HG03064 (cell line): ENCODE results near the gene IFI27L1.
A peak's percentile ranks its signal among the peaks of the same experiment; 100 is the strongest.

Experiments
- ATAC-seq: cut with Tn5 transposase; IDR thresholded peaks from one replicate; pipeline ENCODE4 v1.9.1; 2021; ENCODE audit warnings: low read depth; ENCODE audit not compliant: unreplicated experiment

The IFI27L1 gene

GRCh38 chr14:94128216-94128839 is 47.2 kb downstream of the IFI27L1 start:
- ATAC-seq: no peak

- peak; percentile 92 for ATAC-seq
Observed at GRCh38 chr14:94129111-94129757, 48.1 kb downstream of the IFI27L1 start, which contains the start of gene IFI27L2. TSS of gene IFI27L2 (minus strand) at chr14:94129604. CDS start at chr14:94129564, 40 bp downstream.

GRCh38 chr14:94129758-94130414 is 48.8 kb downstream of the IFI27L1 start:
- no peak for ATAC-seq

GRCh38 chr14:94132285-94132887 is 51.3 kb downstream of the IFI27L1 start:
- no peak for ATAC-seq

- ATAC-seq: no peak
Observed at GRCh38 chr14:94135476-94135875, 54.4 kb downstream of the IFI27L1 start.

GRCh38 chr14:94136575-94137331 is 55.6 kb downstream of the IFI27L1 start:
- ATAC-seq: peak; percentile 63

- no peak for ATAC-seq
Observed at GRCh38 chr14:94138251-94138650, 57.1 kb downstream of the IFI27L1 start.

GRCh38 chr14:94139006-94139405 is 57.9 kb downstream of the IFI27L1 start:
- ATAC-seq: no peak

- ATAC-seq: no peak
Observed at GRCh38 chr14:94139421-94139820, 58.3 kb downstream of the IFI27L1 start.

GRCh38 chr14:94142247-94142646 is 61.1 kb downstream of the IFI27L1 start:
- no peak for ATAC-seq

GRCh38 chr14:94142836-94143235 is 61.7 kb downstream of the IFI27L1 start:
- ATAC-seq: no peak

- ATAC-seq: no peak
Observed at GRCh38 chr14:94143239-94143638, 62.1 kb downstream of the IFI27L1 start.

GRCh38 chr14:94143711-94144110 is 62.6 kb downstream of the IFI27L1 start:
- ATAC-seq: no peak

GRCh38 chr14:94144765-94145164 is 63.7 kb downstream of the IFI27L1 start:
- no peak for ATAC-seq

- no peak for ATAC-seq
Observed at GRCh38 chr14:94145902-94146527, 64.9 kb downstream of the IFI27L1 start.
